ENCODE results near the gene COBL.

DNA sequence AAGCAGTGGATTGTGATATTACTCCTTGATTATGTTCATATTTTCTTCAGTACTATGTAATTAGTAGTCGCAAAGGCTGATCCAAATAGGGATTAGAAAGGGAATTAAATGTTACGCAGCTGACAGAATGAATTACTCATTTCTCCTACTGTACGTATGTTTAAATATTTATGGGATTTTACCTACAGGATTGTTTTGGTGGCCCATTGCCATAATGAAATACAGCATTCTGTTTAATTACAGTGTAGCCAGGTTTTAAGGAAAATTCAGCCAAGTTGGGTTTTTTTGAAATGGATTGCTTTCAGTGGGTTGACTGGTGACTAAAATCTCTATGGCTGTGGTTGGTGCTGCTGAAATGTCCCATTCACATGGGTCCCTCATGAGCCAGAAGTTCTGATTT is 336.2 kb downstream of the COBL start:
- TF ChIP-seq CTCF (IDR thresholded peaks at IDR 0.05) (no peak), POLR2A (IDR thresholded peaks at IDR 0.05) (no peak)
